ENCODE measurements around the gene LYZL4.

DNA sequence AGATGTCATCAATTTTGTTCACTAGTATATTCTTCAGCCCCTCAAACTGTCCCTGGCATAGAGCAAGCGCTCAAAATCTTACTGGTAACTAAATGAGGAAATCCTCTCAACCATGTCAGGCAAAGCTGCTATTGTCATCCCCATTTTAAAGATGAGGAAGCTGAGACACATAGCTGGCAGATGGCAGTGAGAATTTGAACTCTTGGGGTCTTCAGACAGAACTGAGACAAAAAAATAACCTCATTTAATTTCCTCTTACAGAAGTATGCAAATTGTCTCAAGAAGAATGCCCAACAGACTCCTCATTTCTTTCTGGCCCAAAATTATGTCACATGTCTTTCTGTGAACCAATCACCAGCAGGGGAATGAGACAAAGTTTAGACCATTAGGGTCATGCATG, 40.2 kb upstream of the LYZL4 start:
- TF ChIP-seq, protein P1, sequence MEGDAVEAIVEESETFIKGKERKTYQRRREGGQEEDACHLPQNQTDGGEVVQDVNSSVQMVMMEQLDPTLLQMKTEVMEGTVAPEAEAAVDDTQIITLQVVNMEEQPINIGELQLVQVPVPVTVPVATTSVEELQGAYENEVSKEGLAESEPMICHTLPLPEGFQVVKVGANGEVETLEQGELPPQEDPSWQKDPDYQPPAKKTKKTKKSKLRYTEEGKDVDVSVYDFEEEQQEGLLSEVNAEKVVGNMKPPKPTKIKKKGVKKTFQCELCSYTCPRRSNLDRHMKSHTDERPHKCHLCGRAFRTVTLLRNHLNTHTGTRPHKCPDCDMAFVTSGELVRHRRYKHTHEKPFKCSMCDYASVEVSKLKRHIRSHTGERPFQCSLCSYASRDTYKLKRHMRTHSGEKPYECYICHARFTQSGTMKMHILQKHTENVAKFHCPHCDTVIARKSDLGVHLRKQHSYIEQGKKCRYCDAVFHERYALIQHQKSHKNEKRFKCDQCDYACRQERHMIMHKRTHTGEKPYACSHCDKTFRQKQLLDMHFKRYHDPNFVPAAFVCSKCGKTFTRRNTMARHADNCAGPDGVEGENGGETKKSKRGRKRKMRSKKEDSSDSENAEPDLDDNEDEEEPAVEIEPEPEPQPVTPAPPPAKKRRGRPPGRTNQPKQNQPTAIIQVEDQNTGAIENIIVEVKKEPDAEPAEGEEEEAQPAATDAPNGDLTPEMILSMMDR (IDR thresholded peaks at IDR 0.05): no peak
- TF ChIP-seq POLR2A (IDR thresholded peaks at IDR 0.05): no peak

Measured in ovary (tissue), 3 donors.